Tongue (tissue), 2 donors: ENCODE results near the gene STXBP3. TPM values are rescaled to one million over a fixed set of nuclear protein-coding genes. Genes with fewer than 3 reads are reported as not detected.
"Not testable (repeated sequence)": the region's sequence is repeated elsewhere in the genome, so short reads cannot be mapped to it uniquely, and the experiment has no call there.

ENCODE experiments used
- DNase-seq: peaks from one replicate; pipeline ENCODE4 v3.0.0-alpha.2; 2015
- total RNA-seq: library from RNA; depleted of rRNA; stranded (reverse); fragments of >200 nt; gene quantifications from one replicate; pipeline ENCODE4 v1.2.3, GENCODE V29; 2014

Gene STXBP3
- total RNA-seq, 1 donor from 2014 or later = 59.8 TPM

DNA sequence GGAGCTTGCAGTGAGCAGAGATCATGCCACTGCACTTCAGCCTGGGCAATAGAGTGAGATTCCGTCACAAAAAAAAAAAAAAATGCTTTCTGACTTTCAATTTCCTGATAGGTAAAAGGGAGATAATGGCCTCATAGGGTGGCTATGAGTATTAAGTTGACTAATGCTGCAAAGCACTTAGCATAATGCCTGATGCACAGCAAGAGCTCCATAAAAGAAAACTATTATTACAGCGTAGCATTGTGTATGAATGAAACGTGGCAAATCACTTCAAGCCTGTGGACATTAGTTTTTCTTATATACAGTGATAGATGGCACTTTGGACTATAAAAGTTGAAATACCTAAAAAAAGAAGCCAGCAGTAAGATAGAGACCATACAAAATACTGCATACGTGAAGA lies 17.0 kb upstream of the STXBP3 start:
- DNase-seq = no peak

DNA sequence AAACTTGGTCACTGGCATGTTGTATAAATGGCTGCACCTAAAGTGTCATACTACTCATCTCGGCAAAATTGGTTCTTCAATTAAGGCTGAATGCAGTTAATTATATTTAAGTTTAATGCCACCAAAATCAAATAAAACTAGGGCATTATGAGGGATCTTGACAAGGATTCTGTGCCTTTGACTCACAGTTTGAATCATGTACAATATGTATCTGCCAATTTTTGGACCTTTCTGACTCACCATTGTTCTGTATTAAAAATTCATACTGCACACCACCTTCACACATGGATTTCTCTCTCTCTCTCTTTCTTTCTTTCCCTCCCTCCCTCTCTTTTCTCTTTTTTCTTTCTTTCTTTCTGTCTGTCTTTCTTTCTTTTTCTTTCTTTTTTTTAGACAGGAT lies 14.1 kb upstream of the STXBP3 start:
- no peak for DNase-seq

DNA sequence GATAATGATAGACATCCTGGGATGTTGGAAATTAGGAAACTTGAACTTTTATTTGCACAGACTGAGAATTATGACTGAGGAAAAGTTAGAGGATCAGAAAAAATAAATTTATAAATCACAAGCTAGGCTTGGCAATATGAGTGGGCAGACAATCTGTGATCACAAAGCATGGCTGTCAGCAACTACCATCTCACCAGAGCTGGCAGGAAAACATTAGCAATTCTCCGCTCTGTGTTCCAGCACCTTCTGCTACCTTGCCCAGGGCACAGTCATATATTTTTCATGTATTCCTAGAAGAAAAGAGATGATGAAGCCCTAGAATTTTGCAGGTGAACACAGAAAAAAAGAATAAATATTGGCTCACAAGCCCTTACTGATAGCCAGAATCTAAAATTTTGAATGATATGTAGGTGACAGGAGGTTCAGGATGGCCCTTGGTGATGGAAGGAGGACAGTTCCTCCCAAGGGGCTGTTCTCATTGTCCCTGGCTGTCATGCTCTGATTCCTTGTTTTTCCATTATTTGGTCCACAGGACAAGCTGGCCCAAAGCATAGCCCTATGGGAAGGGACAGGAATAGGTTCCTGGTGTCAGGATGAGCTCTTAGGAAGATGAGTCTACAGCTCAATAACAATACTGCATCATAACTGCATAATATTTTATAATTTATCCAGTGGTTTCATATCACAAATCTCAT lies 12.2 kb upstream of the STXBP3 start:
- no peak for DNase-seq

DNA sequence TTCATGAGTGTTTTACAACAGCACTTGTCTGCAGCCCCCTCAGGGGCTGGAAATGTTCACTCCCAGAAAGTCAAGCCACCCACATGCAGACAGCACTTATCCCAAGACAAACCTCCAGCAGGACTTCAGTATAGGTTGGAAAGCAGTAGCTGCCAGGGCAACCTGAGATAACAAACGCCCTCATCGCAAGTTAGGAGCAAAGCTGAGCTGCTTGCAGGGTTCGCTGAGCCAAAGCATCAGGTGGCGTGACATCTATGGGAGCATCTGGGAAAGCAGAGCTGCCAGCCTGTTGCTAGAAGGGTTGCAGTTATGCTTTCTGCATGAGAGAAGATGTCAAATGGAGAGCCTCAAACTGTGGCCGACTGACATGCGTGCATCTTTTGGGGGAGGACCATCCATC lies 4.2 kb upstream of the STXBP3 start:
- DNase-seq = no peak

DNA sequence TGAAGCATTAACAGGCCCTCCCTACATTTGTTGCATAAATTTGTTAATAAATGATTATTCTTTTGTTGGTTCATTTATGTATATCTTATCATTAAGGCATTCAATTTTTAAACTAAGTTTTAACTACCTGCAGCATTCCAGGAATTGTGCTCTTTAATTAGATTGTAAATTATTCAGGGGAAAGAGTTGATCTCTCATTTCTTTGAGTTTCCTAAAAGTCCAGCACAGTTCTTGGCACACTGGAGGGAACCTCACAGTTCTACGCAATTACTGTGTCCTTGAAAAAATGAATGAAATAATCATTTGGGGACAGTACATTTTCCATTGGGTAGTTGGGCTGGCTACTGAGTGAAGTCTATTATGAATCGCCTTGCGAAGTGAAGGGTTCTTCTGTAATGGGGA lies 493 bp upstream of the STXBP3 start:
- DNase-seq = no peak

DNA sequence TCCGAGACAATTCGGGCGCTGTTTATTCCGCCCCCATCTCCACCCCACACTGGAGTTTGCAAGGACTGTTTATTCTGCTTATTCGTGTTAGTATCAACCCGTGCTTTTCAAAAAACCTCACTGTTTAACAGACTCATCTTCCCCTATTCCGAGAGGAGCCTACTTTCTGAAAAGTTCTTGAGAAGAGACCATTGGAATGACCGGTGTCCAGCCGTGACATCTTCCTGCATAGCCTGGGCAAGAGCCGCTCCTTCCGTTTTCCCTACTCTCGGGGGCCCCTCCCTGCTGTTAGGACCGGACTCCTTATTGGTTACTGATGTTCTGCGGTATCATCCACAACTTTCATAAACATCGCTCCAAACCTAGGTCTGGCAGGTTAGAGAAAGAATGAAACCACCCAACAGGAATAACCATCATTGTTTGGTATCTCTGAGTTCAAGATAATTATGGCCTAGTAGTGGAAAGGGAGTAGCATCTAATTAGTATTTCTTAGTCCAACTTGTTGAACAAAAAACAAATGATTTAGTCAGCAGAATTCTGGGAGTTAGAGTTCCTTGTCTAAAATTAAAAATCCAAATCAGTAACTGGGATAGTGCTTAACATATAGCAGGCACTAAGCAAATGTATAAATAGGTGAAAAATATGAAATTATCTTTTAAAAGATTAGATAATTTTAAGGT lies 837 bp downstream of the STXBP3 start:
- peak; percentile 93 for DNase-seq

DNA sequence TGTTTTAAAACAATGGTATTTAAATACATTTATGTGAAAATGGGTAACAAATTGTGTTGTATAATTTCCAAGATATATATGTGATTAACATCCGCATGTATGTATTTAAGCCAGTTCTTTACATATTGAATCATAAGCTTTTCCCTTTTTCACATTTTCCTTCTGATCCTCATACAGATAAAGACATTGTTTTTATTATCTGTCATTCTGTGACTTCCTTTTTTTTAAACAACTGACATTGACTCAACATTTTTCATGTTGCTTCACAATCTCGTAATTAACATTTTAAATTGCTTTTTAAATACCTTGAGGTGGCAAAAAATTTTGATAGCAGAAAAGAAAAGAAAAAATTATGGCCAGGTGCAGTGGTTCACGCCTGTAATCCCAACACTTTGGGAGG lies 1.4 kb downstream of the STXBP3 start:
- DNase-seq = no peak

DNA sequence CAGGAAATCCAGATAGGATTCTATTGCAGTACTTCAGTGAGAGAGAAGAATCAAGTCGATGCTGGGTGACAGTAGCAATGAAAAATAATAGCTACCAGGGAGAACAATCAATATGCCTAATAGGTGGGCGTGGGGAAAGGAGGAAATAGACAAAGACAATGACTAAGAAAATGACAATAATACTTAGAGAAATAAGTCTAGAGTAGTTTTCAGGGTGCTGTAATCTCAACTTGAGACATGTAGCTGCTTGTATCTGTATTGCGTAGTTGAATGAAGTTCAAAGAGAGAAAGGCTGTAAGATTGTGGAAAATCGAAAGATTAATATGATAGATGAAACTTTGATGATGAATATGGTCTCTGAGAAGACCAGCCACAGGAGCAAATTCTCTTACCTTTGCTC lies 2.6 kb downstream of the STXBP3 start:
- DNase-seq = no peak

DNA sequence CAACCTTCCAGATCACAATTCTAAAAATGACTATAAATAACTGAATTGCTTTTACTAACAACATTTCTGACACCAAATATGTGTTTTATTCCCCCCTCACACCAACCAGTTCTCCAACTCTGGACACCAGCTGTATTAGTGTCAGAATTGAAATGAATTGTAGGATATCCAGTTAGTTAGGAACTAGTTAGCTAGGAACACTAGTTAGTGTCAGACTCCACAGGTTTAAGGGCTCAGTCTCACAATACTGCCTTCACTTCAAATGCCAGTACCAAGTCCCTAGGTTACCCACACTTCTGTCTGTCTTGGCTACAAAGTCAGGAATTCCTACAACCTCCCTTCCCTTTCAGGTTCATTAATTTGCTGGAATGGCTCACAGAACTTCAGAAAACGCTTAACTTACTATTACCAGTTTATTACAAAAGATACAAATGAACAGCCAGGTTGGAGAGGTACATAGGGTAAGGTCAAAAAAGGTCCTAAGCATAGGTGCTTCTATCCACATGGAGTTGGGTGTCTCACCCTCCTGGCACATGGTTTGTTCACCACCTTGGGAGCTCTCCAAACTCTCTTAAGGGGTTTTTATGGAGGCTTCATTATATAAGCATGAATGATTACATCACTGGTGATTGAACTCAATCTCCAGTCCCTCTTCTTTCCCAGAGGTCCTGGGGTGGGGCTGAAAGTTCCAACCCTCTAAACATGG lies 4.2 kb downstream of the STXBP3 start:
- DNase-seq = no peak

DNA sequence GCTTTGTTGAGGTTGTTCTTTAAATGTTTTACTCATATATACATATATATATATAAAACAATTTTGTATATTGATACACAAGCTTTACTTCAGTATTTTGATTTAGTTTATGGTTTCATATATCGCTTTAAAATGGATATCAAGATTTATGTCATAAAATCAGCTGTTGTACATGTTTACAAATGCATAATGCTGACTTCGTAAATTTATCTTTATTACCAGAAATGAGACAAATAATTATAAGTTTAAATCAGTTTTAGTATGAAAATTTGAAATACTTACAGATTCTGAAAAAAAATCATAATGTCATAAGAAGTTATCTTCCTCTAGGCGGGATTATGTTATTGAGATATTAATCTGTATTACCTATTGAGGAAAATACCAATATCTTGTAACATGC lies 6.9 kb downstream of the STXBP3 start:
- DNase-seq = no peak

DNA sequence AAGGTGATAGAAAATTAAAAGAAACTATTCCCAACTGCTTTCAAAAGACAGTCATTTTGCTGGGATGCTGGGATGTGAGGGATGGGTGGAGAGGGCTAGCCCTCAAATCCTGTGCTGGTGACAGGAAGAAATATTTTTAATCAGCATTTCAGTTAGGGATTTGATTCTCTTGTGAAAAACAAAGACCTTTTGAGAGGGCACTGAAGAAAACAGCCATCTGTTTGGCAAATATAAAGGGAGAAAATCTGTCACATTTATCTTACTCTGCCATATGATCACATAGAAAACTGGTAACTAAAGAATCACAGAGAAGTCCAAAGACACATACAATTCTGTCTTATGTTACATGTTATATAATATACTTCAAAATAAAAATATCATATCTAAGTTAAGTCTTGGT lies 12.3 kb downstream of the STXBP3 start:
- no peak for DNase-seq

DNA sequence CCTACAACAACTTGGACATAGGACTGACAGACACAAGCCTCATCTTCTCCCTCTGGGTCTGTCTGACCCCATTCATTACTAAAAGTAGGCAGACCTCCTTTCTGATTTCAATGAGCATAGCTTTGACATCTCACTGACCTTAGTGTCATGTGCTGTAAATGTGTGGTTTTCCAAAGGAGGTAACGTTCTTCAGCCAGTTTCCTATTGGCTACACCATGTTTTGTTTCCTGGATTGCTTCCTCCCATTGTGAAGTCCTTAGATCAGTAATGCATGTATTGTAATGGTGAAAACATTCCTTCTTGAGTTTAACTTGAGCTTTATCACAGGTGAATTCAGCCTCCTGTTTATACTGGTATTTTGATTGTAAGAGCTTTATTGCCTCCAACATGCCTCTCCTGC lies 20.6 kb downstream of the STXBP3 start:
- DNase-seq = no peak

DNA sequence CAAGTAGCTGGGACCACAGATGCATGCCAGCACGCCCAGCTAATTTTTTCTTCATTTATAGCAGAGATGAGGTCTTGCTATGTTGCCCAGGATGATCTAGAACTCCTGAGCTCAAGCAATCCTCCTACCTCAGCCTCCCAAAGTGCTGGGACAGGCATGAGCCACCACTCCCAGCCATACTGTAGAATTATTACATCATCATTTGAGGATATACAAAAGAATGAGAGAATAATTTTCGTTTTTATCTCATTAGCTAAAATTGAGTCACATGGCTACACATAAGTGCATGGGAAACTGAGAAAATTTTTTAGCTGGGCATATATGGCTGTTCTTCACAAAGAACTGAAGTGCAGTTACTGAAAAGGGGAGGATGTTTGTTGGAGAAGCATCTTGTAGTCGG lies 21.2 kb downstream of the STXBP3 start:
- DNase-seq = no peak

DNA sequence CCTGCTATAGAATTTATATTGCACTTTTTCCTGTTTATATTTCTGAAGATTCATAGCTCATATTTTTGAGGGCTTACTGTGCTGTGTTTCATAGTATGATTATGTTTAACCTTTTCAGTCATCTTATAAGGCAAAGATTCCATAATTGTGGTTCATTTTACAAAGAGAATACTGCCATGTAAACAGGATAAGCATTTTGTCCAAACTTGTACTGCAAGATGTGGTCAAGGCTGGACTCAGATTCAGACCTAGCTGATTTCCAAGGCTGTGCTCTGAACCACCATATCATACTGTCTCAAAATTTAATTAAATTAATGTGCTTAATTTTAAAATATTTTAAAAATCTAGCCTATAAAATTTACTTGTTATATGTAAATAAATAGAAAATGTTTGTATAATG lies 31.4 kb downstream of the STXBP3 start:
- no peak for DNase-seq

DNA sequence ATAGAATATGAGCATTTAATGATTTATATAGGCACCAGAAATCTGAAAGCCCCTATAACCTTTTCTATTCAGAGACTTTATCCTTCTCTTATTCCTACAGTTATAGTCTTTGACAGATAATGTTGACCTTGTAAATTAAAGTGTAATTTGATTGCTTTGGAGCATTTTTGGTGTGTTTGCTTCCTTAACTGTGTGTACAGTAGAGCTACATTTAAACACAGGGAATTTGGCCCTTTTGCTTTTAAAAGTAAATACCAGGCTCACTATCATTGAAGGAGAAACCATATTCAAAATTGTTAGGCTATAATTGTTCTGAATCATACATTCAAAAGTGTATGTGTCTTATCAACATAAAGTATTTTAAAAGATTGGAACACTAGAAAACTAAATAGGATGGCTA lies 33.0 kb downstream of the STXBP3 start:
- no peak for DNase-seq

DNA sequence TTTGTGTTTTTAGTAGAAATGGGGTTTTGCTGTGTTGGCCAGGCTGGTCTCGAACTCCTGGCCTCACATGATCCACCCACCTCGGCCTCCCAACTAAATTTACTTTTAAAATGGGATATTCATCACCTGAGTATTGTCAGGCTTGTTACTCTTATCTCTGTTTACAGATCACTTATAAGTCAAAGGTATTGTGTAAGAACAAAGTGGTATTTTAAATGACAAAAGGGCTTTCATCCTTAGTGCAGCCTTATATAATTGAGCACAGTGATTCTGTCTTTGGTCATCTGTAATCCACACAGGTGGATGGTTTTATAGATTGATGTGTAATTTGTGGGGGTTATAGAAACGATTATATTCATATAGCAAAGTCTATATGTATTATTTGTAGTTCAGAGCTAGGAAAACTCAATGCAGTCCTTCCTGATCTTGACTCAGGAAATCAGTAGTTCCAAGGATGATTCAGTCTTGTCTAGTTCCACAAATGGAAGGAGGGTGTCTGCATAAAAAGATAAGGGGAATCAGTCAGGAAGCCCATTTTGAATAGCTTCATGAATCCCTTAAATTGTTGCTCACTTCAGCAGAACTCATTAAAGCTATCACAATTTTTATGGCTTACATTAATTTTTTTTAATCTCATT lies 34.6 kb downstream of the STXBP3 start:
- DNase-seq = no peak

DNA sequence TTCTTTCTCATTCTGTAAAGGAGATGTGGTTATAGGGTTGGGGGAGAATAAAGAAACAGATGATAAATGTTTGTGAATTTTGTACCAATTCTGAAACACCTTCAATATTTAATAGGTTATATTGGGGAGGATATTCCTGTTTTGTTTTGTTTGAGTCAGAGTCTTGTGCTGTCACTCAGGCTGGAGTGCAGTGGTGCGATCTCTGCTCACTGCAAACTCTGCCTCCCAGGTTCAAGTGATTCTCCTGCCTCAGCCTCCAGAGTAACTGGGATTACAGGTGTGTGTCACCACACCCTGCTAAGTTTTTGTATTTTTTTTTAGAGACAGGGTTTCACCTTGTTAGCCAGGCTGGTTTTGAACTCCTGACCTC lies 35.1 kb downstream of the STXBP3 start:
- not testable (repeated sequence) for DNase-seq

DNA sequence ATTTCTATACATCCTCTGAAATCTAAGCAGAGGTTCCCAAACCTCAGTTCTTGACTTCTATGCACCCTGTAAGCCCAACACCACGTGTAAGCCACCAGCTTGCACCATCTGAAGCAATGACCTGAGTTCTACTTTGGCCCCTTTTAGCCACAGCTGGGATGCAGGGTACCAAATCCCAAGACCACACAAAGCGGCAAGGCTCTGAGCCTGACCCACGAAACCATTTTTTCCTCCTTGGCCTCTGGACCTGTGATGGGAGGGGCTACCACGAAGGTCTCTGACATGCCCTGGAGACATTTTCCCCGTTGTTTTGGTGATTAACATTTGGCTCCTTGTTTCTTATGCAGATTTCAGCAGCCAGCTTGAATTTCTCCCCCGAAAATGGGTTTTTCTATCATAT lies 38.8 kb downstream of the STXBP3 start:
- DNase-seq = no peak

DNA sequence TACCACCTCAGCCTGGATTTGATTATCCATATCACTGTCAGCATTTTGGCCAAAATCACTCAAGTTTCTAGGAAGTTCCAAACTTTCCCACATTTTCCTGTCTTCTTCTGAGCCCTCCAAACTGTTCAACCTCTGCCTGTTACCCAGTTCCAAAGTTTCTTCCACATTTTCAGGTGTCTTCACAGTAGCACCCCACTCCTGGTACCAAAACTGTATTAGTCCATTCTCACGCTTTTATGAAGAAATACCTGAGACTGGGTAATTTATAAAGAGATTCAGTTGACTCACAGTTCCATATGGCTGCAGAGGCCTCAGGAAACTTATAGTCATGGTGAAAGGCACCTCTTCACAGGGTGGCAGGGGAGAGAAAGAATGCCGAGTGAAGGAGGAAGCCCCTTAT lies 39.4 kb downstream of the STXBP3 start:
- no peak for DNase-seq

DNA sequence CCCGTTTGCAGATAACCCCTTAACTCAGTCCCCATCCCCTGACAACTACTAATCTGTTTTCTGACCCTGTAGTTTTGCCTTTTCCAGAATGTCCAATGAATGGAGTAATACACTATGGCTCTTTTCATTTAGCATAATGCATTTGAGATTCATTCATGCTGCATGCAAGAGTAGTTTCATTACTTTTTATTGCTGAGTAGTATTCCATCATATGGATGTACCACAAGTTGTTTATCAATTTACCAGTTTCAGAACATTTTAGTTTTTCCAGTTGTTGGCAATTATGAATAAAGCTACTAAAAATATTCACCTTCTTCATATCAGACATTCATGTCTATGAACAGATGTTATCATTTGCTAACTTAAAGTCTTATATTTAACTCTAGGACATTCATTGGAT lies 45.3 kb downstream of the STXBP3 start:
- DNase-seq = no peak

DNA sequence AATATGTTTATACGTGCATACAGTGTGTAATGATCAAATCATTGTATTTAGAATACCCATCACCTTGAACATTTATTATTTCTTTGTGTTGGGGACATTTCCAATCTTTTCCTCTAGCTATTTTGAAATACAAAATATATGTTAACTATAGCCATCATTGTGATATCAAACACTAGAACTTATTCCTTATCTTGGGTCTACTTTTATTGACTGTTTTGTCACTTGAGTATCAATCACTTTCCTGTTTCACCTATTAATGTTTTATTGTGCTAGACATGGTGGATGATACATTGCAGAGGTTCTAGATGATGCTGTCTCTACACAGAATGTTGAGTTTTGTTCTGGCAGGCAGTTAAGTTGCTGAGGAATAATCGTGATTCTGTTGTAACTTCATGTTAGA lies 45.9 kb downstream of the STXBP3 start:
- no peak for DNase-seq

DNA sequence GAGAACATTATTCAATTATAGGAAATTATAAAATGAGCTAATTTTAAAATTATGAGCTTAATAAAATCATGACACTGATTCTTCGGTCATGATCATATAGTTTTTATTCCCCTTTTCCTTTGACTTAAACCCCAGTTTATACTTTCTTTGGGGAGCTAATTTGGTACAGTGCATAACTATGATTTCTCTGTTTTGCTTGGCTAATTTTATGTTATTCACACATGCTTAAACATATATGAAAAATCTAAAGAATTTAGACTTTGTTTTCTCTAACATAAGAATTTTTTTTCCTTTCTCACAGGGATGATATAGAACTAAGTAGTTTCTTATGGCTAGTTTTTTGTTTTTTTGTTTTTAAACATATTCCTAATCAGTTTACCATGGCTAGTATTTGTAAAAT lies 52.5 kb downstream of the STXBP3 start:
- DNase-seq = no peak

DNA sequence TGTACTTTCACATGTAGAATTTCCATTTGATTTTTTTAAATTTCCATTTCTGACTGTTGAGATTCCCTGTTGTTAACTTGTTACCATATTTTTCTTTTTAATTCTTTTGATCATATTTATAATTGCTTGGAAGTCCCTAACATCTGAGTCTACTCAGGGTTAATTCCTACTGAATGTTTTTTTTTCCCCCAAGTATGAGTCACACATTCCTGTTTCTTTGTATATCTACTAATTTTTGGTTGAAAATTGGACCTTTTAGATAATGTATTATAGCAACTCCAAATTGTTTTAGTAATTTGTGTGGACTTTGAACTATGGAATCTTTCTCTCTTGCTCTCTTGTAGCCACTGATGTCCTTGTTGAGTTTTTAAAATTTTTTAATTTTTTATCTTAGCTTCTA lies 54.6 kb downstream of the STXBP3 start:
- no peak for DNase-seq
